ENCODE measurements around the gene APBB1. TPM values are rescaled to one million over a fixed set of nuclear protein-coding genes. Genes with fewer than 3 reads are reported as not detected.
A peak's percentile ranks its signal among the peaks of the same experiment; 100 is the strongest.

The APBB1 gene
- total RNA-seq, 1 donor from 2014 or later = 26.9 TPM

DNA sequence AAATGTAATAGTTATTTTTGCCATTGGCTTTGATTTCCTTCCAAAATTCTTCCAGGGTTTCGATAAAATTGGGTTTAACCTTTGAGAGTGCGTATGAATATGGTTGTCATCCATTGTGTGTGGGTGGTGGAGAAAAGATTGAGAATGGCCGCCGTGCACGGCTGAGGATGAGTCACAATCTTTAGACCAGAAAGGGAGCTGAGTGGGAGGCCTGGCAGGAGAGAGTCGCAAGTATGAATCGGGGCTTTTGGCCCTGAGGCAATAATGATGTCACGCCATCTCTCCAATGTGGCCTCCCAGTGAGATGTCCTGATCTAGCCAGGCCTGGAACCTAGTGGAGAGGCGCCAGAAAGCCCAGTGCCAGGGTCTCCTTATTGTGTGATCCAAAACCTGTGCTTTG lies 61.7 kb downstream of the APBB1 start:
- DNase-seq (ENCODE audit: low read depth) = peak; percentile 62
- H3K27me3 ChIP-seq (ENCODE audit: control insufficient read depth, insufficient read depth, low read length) = no peaks in the 10 kb centered on the region
- no peak overlapping the region for H3K4me3 ChIP-seq (ENCODE audit: low read depth, low read length)
- TF ChIP-seq, protein P1, sequence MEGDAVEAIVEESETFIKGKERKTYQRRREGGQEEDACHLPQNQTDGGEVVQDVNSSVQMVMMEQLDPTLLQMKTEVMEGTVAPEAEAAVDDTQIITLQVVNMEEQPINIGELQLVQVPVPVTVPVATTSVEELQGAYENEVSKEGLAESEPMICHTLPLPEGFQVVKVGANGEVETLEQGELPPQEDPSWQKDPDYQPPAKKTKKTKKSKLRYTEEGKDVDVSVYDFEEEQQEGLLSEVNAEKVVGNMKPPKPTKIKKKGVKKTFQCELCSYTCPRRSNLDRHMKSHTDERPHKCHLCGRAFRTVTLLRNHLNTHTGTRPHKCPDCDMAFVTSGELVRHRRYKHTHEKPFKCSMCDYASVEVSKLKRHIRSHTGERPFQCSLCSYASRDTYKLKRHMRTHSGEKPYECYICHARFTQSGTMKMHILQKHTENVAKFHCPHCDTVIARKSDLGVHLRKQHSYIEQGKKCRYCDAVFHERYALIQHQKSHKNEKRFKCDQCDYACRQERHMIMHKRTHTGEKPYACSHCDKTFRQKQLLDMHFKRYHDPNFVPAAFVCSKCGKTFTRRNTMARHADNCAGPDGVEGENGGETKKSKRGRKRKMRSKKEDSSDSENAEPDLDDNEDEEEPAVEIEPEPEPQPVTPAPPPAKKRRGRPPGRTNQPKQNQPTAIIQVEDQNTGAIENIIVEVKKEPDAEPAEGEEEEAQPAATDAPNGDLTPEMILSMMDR (IDR thresholded peaks at IDR 0.05; ENCODE audit: insufficient read depth, low read length, poor library complexity, severe bottlenecking) = no peak
- no peaks in the 10 kb centered on the region for H3K36me3 ChIP-seq (ENCODE audit: control insufficient read depth, insufficient read depth, low read length)

DNA sequence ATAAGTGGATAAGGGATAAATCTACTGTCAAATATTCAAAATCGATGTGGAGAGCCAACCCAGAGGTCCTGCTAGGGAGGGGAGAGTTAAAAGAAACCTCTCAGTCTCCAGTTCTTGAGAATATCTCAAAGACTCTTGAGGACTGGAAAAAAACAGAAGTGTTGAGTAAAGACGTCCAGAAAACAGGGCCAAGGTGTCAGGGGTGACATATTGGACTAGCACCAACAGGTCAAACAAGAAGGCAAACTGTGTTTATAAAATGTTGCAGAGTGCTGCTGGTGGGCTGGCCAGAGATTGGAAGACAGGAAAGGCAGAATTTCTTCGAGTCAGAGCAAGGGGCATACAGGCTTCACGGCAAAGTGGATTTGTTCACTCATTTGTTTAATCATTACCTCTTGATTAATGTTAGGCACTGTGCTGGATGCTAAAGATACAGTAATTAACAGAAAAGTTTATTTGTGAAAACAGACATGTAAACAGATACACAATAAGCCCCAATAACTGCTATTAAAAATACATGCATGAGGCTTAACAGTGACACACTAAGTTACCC lies 62.3 kb downstream of the APBB1 start:
- Histone ChIP-seq H3K27me3 (ENCODE audit: control insufficient read depth, insufficient read depth, low read length) (no peaks in the 10 kb centered on the region), H3K4me3 (ENCODE audit: low read depth, low read length) (no peak overlapping the region), H3K36me3 (ENCODE audit: control insufficient read depth, insufficient read depth, low read length) (no peaks in the 10 kb centered on the region)
- TF ChIP-seq, protein P1 (IDR thresholded peaks at IDR 0.05; ENCODE audit: insufficient read depth, low read length, poor library complexity, severe bottlenecking) = no peak
- no peak for DNase-seq (ENCODE audit: low read depth)

DNA sequence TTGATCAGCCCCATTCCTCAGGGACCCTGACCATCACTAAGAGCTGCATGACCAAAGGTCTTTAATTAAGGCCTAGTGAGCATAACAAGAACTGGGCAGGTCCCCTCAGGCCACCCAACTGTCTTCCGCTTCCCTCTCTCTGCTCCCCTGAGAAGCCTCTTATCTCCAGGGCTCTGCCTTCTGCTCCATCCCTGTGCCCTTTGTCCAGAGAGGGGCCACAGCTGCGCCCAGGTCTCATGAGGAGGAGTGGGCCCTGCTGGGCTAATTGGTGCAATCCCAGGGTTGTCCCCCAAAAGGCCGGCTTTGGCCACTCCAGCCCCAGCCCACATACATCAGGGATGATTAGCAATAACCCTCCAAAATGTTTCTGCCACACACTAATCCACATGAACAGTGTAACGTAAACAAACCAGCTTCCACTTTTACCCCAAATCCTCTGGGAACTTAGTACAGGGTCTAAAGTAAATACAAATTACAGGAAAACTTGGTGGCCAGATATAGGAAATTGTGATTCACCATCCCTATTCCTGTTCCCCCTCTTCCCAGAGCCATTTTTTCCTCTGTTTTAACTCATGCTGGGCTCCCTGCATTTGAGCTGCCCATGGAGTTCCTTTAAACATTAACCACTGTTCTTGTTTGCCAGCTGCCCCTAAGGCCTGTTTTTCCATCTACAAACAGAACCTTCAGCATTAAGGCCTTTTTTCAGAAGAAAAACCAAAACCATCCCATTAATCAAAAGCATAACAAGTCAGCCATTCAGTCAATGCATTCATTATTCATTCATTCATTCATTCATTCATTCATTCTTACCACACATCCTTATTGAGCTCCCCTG lies 64.0 kb downstream of the APBB1 start:
- Histone ChIP-seq H3K27me3 (ENCODE audit: control insufficient read depth, insufficient read depth, low read length) (no peaks in the 10 kb centered on the region), H3K4me3 (ENCODE audit: low read depth, low read length) (no peak overlapping the region), H3K36me3 (ENCODE audit: control insufficient read depth, insufficient read depth, low read length) (no peaks in the 10 kb centered on the region)
- TF ChIP-seq, protein P1 (IDR thresholded peaks at IDR 0.05; ENCODE audit: insufficient read depth, low read length, poor library complexity, severe bottlenecking) = no peak
- peak; percentile 10 for DNase-seq (ENCODE audit: low read depth)

DNA sequence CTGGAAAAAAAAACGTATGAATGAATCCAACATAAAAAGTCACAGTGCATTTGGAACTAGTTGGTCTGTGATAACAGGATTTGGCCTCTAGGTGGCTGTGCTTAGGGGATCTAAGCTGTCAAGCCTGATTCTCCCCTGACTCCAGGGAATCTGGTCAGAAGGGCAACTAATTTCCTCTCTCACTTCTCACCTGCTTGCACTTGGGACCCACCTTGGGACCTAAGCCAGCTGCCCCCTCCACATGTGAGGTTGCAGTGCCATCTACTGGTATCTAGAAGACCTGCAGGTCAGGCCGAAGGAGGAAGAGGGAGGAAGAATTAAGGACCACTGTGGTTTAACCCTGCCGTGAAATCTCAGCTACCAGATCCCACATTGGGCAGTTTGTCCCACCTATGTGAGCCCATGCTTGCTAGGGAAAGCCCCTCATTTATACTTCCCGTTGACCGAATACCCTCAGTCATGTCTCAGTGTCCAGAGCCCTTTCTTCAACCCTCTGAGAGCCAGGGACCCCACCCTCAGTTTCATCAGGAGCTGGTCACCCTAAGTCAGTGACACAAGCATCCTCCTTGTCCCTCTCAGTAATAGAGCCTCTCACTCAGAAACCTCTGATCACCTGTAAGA lies 65.4 kb downstream of the APBB1 start:
- peak; percentile 44 for DNase-seq (ENCODE audit: low read depth)

DNA sequence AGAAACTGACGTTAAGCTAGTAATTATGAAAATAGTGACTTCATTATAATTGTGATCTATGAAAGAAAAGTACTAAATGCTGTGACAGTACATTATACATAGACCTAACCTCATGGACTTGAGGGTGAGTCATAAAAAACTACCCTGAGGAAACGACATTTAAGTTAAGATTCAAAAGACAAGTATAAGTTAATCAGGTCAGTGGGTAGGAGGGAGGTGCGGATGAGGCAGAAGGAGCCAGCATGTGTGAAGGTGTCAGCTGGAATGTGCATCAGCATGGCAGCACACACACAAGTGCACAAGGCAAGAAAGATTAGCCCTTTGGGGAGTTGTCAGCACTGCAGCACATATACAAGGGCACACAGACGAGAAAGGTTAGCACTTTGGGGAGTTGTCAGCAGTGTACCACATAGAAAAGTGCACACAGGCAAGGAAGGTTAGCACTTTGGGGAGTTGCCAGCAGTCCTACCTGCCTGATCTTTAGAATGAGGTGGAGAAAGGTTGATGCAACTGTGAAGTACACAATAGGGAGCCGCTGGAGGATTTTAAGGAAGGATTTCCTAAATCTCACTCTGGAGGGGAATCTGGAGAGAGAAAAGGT lies 67.0 kb downstream of the APBB1 start:
- Histone ChIP-seq H3K36me3 (ENCODE audit: control insufficient read depth, insufficient read depth, low read length) (no peaks in the 10 kb centered on the region), H3K4me3 (ENCODE audit: low read depth, low read length) (no peak overlapping the region), H3K27me3 (ENCODE audit: control insufficient read depth, insufficient read depth, low read length) (no peaks in the 10 kb centered on the region)
- TF ChIP-seq, protein P1 (IDR thresholded peaks at IDR 0.05; ENCODE audit: insufficient read depth, low read length, poor library complexity, severe bottlenecking) = no peak
- DNase-seq (ENCODE audit: low read depth) = no peak

More for the DNA sequence above, 65.4 kb downstream of the APBB1 start:
- Histone ChIP-seq H3K4me3 (ENCODE audit: low read depth, low read length) (no peak overlapping the region), H3K36me3 (ENCODE audit: control insufficient read depth, insufficient read depth, low read length) (no peaks in the 10 kb centered on the region), H3K27me3 (ENCODE audit: control insufficient read depth, insufficient read depth, low read length) (no peaks in the 10 kb centered on the region)
- TF ChIP-seq, protein P1 (IDR thresholded peaks at IDR 0.05; ENCODE audit: insufficient read depth, low read length, poor library complexity, severe bottlenecking) = peak; percentile 94
